GM21360 (cell line): ENCODE data around the gene BOC.

Source experiments
- ATAC-seq: cut with Tn5 transposase; IDR thresholded peaks from one replicate; pipeline ENCODE4 v1.9.1; 2021; ENCODE audit warnings: mild to moderate bottlenecking, moderate library complexity; ENCODE audit not compliant: unreplicated experiment

Gene BOC

DNA sequence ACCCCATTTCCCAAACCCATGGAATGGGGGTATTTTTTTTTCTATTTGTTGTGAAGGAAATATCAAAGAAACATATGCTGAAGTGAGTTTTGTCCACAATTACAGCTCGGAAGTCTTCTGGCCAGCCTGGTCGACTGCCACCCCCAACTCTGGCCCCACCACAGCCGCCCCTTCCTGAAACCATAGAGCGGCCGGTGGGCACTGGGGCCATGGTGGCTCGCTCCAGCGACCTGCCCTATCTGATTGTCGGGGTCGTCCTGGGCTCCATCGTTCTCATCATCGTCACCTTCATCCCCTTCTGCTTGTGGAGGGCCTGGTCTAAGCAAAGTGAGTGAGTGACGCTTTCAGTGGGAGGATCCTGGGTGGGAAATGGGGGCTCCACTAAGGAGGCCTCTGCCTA is 71.9 kb downstream of the BOC start:
- ATAC-seq = no peak

DNA sequence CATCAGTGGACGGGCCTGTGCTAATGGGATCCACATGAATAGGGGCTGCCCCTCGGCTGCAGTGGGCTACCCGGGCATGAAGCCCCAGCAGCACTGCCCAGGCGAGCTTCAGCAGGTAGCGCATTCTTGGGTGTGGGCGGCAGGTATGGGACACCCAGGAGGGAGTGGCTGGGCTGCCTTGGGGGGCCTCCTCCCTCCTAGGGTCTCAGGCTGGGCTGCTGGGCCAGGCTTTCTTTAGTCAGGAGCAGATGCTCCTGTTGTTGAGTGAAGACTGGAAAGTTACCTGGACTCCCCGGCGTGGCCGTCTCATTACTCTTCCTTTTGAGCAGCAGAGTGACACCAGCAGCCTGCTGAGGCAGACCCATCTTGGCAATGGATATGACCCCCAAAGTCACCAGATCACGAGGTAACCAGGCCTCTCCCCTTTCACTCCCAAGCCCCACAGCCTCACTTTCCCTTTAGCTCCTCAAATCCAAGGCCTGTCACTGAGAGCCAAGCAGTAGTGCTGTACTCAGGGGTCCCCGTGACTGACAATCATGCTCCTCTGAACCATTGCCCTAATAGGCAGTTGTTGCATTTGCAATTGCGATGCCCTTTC is 73.2 kb downstream of the BOC start:
- ATAC-seq = no peak

DNA sequence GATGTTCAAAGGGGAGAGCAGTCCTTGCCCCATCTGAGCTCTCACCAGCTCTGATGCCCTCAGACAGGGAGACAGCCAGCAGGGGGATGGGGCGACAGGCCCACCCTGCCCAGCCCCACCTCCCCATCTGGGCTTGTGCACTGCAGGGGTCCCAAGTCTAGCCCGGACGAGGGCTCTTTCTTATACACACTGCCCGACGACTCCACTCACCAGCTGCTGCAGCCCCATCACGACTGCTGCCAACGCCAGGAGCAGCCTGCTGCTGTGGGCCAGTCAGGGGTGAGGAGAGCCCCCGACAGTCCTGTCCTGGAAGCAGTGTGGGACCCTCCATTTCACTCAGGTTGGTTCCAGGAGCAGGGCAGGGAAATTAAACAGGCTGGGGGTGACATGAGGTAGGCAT is 73.9 kb downstream of the BOC start:
- no peak for ATAC-seq

DNA sequence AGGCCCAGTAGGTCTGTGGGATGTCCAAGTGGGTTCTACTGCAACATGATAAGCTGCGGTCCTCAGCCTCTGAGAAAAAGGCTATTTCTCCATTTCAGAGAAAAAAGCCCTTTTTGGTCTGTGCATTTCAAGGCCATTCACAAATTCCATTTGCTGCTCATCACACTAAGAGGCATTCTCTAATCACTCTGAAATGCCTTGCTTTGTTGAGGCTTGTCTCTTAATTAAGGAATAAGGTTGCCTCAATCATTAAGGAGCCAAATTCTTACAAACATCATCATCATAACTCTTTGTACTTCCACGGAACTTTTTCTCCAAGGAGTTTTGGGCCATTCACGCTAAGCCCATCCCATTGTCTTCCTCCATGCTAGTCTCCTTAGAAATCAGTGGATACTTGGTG is 74.4 kb downstream of the BOC start:
- ATAC-seq = no peak

DNA sequence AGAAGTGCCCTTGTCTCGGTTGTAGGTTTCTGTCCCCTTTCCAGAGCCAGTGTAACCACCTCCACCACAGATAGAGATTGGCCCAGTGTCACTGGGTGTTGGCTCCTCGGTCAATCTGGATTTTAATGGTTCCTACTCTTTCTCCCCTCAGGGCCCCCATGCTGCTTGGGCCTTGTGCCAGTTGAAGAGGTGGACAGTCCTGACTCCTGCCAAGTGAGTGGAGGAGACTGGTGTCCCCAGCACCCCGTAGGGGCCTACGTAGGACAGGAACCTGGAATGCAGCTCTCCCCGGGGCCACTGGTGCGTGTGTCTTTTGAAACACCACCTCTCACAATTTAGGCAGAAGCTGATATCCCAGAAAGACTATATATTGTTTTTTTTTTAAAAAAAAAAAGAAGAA is 75.2 kb downstream of the BOC start:
- ATAC-seq = no peak

DNA sequence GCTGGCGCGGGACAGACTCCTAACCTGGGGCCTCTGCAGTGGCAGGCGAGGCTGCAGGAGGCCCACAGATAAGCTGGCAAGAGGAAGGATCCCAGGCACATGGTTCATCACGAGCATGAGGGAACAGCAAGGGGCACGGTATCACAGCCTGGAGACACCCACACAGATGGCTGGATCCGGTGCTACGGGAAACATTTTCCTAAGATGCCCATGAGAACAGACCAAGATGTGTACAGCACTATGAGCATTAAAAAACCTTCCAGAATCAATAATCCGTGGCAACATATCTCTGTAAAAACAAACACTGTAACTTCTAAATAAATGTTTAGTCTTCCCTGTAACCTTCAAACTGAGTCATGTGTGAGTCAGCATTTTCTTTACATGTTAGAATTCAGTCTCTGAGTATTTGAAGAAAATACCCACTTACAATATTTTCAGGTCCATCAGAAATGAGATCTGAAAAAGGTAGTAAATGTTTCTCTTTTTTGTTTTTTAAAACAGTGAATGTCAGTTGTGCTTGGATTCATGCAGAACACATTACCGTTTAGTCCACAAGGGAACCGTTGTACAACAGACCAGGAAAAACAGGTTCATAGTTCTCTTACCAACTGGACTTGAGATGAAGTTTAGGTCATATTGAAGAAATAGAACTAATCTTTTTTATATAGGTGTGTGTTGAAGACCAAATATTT is 75.9 kb downstream of the BOC start:
- no peak for ATAC-seq

DNA sequence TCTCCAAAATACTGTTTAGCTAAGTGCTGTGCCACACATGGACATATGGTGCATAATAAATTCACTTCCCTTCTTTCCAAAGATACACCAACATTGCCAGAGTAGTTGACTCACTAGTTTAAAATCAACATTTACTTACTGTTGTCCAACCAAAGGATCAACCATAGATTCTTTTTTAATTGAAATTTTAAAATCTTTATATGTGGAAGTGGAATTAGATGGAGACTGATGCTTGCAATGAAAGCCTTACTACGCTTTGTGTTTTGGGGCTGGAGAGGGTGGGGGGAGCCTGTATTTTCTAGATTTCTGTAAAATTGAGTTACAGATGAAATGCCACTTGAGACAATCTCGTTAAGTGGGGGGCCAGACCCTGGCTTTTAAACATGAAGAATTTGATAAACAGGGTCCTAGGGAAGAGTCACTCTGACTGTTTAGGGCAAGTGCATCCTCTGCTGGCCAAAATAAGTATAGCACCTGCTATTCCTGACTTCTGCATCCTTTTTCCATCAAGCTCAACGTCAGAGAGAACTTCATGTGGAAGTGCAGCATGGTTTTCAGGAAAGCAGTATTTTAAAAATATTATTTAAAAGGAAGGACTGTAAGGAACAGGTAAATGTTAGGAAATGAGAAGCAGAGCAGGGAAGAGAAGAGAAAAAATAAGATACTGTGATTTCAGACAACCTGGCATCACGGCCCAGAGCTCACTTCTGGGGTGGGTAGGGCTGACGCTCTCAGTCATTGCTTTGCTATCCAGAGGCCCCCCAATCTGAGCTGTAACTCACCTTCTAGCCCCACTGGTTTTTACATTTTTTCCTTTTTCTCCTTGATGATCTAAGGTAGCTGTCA is 76.7 kb downstream of the BOC start:
- ATAC-seq = no peak

DNA sequence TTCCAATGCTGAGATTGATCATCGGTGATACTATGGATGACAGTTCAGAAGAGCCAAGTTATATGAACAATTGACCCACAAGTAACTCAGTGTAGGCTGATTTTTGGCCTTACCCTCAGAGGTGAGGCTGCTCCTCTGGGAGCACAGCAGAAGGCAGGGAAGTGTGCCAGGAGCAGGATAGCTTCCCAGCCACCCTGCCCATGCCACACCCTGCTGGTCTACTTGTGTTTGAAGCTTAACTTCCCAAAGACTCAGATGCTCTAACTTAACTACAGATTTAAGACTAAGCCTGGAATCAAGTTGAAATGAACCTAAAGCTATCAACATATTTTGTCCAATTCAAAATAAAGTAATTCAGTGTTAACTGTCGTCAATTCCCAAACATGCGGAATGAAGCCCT is 77.5 kb downstream of the BOC start:
- ATAC-seq = no peak

DNA sequence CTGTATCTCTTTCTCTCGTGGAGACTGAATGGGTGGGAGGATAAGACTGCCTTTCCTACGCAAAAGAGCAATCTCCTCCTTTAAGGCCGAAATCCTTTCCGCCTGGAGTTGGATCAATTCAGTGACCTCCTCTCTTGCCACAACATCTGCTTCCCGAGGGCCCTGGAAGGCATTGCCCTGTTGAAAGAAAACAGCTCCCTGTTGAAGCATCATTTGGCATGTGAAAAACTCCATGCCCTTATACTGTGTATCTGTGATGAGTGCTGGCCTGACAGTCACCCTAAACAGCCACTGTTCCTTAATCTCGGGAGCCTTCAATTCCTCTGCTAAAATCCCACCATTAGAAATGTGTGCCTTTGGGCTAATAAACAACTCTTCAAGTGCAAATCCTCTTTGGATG is 80.2 kb downstream of the BOC start:
- ATAC-seq = no peak

DNA sequence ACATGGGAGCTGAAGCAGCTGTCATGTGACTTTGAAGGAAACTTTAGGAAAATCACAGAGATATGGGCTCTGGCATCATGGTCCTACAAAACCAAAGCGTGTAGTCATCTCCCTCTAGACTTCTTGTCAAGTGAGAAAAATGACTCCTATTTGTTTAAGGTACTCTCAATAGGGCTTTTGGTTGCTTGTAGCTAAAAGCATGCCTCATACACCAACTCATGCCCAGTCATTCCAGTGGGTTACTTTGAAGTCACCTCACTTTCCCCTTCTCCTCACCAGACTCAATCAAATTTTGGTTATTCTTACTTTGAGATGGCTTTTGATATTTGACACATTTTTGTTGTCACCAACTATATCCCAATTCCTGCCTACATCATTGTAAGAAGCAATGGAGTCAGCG is 81.6 kb downstream of the BOC start:
- no peak for ATAC-seq

DNA sequence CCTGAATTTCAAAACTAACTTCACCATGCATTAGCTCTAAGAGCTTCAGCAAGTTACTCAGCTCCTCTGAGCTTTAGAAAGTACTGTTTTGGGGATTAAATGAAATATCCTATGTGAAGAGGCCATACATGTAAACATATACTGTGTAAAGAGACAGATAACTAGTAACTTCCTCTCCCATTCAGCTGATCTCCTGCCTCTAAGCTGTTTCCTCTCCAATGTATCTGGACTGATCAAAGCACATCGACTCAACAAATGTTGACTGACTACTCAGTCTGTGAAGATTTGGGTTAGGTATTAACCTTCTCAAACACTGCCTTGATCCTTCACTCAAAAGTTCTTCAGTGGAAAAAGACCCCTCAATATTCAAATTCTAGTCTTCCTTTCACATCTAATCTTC is 82.0 kb downstream of the BOC start:
- ATAC-seq = no peak

DNA sequence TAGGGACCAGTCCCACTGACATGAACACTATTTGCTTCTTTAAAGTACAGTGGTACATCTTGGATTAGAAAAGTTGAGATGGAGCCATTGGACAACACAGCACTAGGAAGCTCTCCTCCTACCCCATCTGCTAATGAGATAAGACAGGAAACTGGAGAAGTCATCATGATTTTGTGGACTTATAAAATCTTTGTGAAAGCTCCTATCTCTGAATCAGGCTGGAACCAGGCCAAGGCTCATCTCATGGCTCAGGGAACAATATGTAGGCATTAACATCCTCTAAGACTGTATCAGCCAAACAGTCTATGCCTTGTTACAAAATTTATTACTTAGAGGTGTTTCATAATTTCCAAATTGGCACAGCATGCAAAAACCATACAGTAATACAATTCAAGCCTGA is 84.1 kb downstream of the BOC start:
- no peak for ATAC-seq

DNA sequence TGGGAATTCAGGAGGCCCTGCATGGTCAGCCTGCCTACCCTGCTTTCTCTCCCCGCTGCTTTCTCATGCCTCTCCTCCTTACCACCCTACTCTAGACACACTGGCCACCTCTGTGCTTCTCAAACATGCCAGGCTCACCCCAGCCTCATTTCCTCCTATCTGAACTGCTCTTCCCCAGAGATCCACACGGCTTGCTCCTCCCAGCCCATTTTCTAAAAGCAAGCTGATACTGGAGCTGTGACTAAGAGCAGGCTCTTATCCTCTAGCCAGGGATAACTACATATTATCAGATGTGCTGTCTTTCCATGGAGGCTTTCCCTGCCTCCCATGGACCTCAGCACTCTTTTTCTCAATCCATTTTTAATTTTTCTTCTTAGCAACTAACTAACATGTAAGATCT is 85.9 kb downstream of the BOC start:
- no peak for ATAC-seq

DNA sequence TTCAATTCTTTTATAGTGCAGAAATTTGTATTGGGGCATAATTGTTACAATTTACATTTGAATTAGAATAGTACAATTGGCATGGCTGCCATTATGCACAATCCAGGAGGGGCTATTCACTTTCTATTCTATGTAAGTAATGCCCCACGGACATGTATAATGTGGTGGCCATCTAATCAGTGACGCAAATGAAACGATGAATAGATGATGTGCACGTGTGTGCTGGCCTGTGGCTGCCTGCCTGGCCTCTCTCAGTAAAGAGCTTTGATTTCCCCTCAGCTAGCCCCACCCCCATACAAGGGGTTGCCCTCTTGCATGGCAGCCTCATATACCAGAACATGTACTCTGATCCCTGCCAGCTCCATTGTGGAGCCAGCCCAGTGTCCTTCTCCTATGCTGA is 86.5 kb downstream of the BOC start:
- no peak for ATAC-seq

DNA sequence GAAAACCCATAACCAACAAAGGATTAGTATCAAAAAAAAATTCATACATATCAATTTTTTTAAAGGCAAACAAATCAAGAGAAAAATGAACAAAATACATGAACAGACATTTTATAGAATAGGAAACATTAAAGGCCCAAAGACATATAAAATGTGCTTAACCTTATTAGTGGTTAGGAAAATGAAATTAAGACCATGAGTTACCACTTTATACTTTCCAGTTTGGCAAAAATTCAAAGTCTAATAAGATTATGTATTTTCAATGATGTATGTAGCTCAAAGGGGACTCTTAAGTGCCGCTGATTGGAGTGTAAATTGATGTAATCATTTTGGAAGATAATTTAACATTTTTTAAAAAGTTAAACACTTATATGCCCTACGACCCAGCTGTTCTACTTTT is 89.2 kb downstream of the BOC start:
- no peak for ATAC-seq

DNA sequence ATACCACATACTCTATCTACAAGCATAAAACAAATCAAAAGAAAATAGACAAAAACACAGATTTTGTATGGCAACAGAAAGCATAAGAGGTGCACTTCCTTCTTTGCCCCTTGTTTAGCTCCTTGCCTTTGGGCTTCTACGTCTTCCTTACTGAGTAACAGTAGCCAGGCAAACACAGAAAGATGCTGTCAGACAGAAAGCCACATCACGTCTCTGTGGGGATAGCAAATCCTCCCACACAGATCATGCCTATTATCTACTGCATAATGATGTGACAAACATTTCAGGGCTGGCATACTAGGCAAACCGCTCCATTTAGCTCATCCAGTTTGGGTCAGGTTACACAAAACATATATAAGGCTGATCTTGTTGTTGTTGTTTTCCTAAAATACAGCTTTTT is 92.7 kb downstream of the BOC start:
- no peak for ATAC-seq

DNA sequence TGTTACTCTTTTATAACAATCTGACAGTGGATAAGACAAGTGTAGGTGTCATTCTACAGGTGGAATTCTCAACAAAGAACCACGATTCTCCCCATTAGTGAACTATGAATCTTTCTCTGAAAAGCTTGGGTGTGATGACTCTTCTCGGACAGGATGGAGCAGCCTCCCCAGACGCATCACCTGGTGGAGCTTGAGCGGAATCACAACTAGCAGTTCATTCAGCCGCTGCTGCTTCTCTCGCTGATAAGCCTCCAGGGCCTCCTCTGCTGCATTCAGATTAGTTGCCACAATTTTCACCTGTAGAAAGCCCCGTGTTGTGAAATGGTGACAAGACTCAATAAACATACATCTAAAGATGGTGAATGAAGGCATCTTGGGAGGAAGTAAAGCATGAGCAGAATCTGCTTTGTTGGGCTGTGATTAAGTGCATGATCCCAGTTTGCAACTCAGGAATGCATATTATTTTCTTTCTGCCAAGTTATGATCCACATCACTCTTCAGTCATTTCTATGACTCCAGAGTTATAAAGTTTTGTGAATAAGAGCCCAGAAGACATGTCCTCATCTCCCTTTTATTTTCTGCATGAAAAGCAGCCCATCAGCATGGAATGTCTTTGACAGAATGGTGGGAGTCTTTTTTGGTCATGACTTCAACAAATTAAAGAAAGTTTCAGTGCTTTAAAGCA is 93.6 kb downstream of the BOC start:
- no peak for ATAC-seq

DNA sequence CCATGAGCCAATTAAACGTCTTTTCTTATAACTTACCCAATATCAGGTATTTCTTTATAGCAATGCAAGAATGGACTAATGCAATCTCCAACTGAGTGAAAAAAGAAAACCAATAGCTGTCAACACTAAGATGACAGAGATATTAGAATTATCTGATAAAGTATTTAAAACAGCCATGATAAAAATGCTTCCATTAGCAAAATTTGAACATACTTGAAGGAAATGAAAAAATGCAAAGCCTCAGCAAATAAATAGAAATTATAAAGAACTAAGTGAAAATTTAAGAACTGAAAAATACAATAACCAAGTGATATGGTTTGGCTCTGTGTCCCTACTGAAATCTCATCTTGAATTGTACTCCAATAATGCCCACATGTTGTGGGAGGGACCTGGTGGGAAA is 99.6 kb downstream of the BOC start:
- ATAC-seq = no peak

DNA sequence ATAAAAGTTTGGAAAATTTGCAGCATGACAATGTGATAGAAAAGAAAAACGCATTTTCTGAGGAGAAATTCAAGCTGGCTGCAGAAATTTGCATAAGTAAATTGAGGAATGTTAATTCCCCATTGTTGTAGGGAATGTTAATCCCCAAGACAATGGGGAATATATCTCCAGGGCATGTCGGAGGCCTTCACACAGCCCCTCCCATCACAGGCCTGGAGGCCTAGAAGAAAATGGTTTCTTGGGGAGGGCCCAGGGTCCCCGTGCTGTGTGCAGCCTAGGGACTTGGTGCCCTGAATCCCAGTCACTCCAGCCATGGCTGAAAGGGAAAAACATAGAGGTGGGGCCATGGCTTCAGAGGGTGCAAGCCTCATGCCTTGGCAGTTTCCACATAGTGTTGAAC is 101.1 kb downstream of the BOC start:
- no peak for ATAC-seq

DNA sequence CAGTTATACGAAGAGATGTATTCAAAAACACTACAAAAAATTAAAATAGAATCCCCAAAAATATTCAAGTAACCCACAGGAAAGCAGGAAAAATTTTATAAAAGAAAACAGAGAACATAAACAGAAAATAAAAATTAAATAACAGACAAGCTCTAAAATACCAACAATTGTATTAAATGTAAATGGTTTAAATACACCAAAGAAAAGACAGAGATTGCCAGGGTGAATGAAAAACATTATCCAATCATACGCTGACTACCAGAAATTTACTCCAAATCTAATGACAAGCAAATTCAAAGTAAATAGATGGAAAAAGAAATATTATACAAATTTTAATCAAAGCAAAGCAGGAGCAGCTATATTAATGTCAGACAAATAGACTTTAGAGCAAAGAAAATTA is 103.6 kb downstream of the BOC start:
- ATAC-seq = no peak

DNA sequence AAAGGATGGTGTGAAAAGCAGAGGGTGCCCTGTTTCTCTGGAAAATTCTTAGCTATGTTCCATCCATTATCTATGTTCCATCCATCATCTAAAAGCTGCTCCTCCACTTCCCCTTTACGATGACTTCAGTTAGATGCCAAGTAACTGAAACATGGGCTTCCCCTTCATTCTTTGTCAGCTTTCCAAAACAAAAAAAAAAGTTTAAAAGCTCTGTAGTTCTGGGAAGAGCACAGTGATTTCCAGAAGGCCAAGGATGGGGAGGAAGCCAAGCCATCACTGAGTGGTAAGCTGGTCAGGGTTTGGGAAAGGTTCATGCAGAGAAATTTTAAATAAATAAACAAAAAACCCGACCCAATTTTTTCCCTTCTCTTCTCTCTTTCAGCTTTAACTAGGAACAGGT is 118.4 kb downstream of the BOC start:
- ATAC-seq = no peak

DNA sequence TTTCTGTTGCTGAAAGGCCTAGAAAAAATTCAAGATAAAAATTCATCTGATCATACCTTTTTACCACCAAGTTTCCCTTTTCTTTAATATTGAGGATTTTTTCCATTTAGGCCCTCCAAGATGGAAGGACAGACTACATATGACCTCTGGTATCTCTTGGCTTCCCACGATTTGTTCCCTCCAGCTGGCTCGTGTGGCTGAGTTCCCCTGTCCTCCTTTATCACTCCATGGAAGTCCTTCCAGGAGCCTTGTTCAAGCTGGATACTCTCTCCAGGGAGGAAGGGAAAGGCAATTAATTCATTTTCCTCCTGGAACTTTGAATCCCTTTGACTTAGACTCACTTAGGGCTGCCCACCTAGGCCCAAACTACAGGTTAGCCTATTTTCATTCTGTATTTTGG is 119.4 kb downstream of the BOC start:
- no peak for ATAC-seq
